Activated CD8-positive, alpha-beta T cell treated with anti-CD3 and anti-CD28 coated beads for 36 hours (primary cell): ENCODE data around the gene ESYT2. TPM values are rescaled to one million over a fixed set of nuclear protein-coding genes. Genes with fewer than 3 reads are reported as not detected.

Experiments used
- ATAC-seq: fragments of 200-7000 bp; cut with Tn5 transposase; one replicate; pipeline ENCODE4 v1.10.0; 2021; ENCODE audit warnings: mild to moderate bottlenecking, moderate library complexity
- CTCF ChIA-PET: fragments of 350-600 bp; sonication (Branson Sonifier 250); formaldehyde crosslinking; loops from one replicate; lab custom pipeline; 2021; ENCODE audit warnings: antibody characterized with exemption; lab: Charles Lee
- POLR2A ChIA-PET: fragments of 350-600 bp; sonication (Branson Sonifier 250); formaldehyde crosslinking; loops from one replicate; lab custom pipeline; 2021; ENCODE audit warnings: antibody characterized with exemption; lab: Charles Lee
- DNase-seq: peaks from one replicate; pipeline ENCODE4 v3.0.0-alpha.2; 2020
- H3K27ac Mint-ChIP-seq: one replicate; pipeline ENCODE4 v1.8.0; 2021; ENCODE audit warnings: mild to moderate bottlenecking, mixed read lengths
- H3K27me3 Mint-ChIP-seq: one replicate; pipeline ENCODE4 v1.8.0; 2021; ENCODE audit warnings: mixed read lengths
- H3K36me3 Mint-ChIP-seq: one replicate; pipeline ENCODE4 v1.8.0; 2021; ENCODE audit warnings: low read depth, mixed read lengths
- H3K4me1 Mint-ChIP-seq: one replicate; pipeline ENCODE4 v1.8.0; 2021; ENCODE audit warnings: low read depth, mixed read lengths
- H3K4me3 Mint-ChIP-seq: one replicate; pipeline ENCODE4 v1.8.0; 2021; ENCODE audit warnings: mild to moderate bottlenecking, moderate library complexity, mixed read lengths
- H3K9me3 Mint-ChIP-seq: one replicate; pipeline ENCODE4 v1.8.0; 2021; ENCODE audit warnings: mixed read lengths
- CTCF ChIP-seq: fragments of 200-600 bp; IDR thresholded peaks from one replicate; pipeline ENCODE4 v1.8.0; 2022; ENCODE audit warnings: antibody characterized with exemption, mild to moderate bottlenecking
- intact Hi-C: fragments of 100-400 bp; cut with micrococcal nuclease; formaldehyde crosslinking; loops from one replicate; pipeline ENCODE4 v1.10.0; 2022
- total RNA-seq, 2 experiments: library from RNA; stranded (reverse); gene quantifications; one replicate each; pipeline ENCODE4 v1.2.3, GENCODE V29; 2021

ESYT2 gene
- total RNA-seq, 2 experiments from 2014 or later, result 55.5 to 56.6 TPM

GRCh38 chr7:158778471-158778870, 50.8 kb downstream of the ESYT2 start:
- intact Hi-C loops, result no loop called here
- Mint-ChIP-seq H3K36me3 (peaks cover 29% of the 10 kb centered on the region), H3K27ac (peak overlapping the region; percentile 66), H3K4me1 (peaks cover 29% of the 10 kb centered on the region), H3K27me3 (no peaks in the 10 kb centered on the region), H3K9me3 (no peaks in the 10 kb centered on the region), H3K4me3 (no peak overlapping the region)
- DNase-seq (no peak), ATAC-seq (no peak)
- CTCF ChIA-PET, result interaction anchor here (1.4 kb wide), 1 partner anchor 9 kb away, joined by 3 read pairs; no protein-coding TSS in a partner anchor
- no peak for TF ChIP-seq CTCF
- POLR2A ChIA-PET, result interaction anchor here (0.8 kb wide), 1 partner anchor 8 kb away, joined by 3 read pairs; no protein-coding TSS in a partner anchor

- CTCF ChIA-PET, result interaction anchor here (1.4 kb wide), 1 partner anchor 10 kb away, joined by 3 read pairs; no protein-coding TSS in a partner anchor
- no peak for ATAC-seq
- no peaks in the 10 kb centered on the region for H3K27me3 Mint-ChIP-seq
- peaks cover 33% of the 10 kb centered on the region for H3K4me1 Mint-ChIP-seq
- no peak for TF ChIP-seq CTCF
- H3K27ac Mint-ChIP-seq, result peak overlapping the region; percentile 10
- POLR2A ChIA-PET, result no interaction called here
- H3K9me3 Mint-ChIP-seq, result no peaks in the 10 kb centered on the region
- no peak for DNase-seq
- H3K36me3 Mint-ChIP-seq, result peaks cover 35% of the 10 kb centered on the region
- no peak overlapping the region for H3K4me3 Mint-ChIP-seq
- intact Hi-C loops, result no loop called here
Observed at GRCh38 chr7:158777793-158778192, 51.5 kb downstream of the ESYT2 start.

DNA sequence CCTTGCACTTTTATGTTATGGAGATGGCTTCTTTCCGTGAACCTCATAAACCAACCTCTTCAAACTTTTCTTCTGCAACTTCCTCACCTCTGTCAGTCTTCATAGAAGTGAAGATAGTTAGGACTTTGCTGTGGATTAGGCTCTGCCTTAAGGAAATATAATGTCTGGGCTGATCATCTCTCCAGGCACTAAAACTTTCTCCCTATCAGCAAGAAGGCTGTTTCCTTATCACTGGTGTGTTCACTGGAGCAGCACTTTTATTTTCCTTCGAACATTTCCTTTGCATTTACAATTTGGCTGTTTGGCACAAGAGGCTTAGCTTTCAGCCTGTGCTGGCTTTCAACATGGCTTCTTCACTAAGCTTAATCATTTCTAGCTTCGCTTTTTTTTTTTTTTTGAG, 52.8 kb downstream of the ESYT2 start:
- no peak for TF ChIP-seq CTCF
- no peaks in the 10 kb centered on the region for H3K27me3 Mint-ChIP-seq
- H3K4me1 Mint-ChIP-seq, result peaks cover 36% of the 10 kb centered on the region
- peaks cover 43% of the 10 kb centered on the region for H3K36me3 Mint-ChIP-seq
- no peak overlapping the region for H3K27ac Mint-ChIP-seq
- intact Hi-C loops, result no loop called here
- no peaks in the 10 kb centered on the region for H3K9me3 Mint-ChIP-seq
- DNase-seq (no peak), ATAC-seq (no peak)
- ChIA-PET POLR2A (no interaction called here), CTCF (no interaction called here)
- no peak overlapping the region for H3K4me3 Mint-ChIP-seq

GRCh38 chr7:158774952-158775351, 54.4 kb downstream of the ESYT2 start:
- ATAC-seq (no peak), DNase-seq (no peak)
- Mint-ChIP-seq H3K27ac (peak overlapping the region; percentile 13), H3K9me3 (no peaks in the 10 kb centered on the region), H3K27me3 (no peaks in the 10 kb centered on the region), H3K4me1 (peaks cover 41% of the 10 kb centered on the region), H3K4me3 (no peak overlapping the region), H3K36me3 (peaks cover 47% of the 10 kb centered on the region)
- intact Hi-C loops, result no loop called here
- CTCF ChIA-PET, result no interaction called here
- POLR2A ChIA-PET, result no interaction called here
- no peak for TF ChIP-seq CTCF

- H3K36me3 Mint-ChIP-seq, result peaks cover 41% of the 10 kb centered on the region
- H3K27me3 Mint-ChIP-seq, result no peaks in the 10 kb centered on the region
- no peak overlapping the region for H3K4me3 Mint-ChIP-seq
- DNase-seq, result no peak
- ATAC-seq, result no peak
- peaks cover 41% of the 10 kb centered on the region for H3K4me1 Mint-ChIP-seq
- TF ChIP-seq CTCF, result no peak
- POLR2A ChIA-PET, result no interaction called here
- H3K9me3 Mint-ChIP-seq, result no peaks in the 10 kb centered on the region
- intact Hi-C loops, result no loop called here
- CTCF ChIA-PET, result no interaction called here
- H3K27ac Mint-ChIP-seq, result peak overlapping the region; percentile 16
Observed at GRCh38 chr7:158772916-158773315, 56.4 kb downstream of the ESYT2 start.
